KOPT-K1 (cell line): ENCODE data around the gene DENND1C.

ENCODE experiments used
- H3K27ac ChIP-seq: fragments of 200-600 bp; sonication (generic); 2 replicates; pipeline ENCODE4 v1.5.1; 2016; ENCODE audit warnings: antibody characterized with exemption, mild to moderate bottlenecking, low read depth, low read length; ENCODE audit not compliant: poor library complexity, severe bottlenecking
- H3K36me3 ChIP-seq: fragments of 200-600 bp; sonication (generic); 2 replicates; pipeline ENCODE4 v1.5.1; 2017; ENCODE audit warnings: antibody characterized with exemption, mild to moderate bottlenecking, low read length, moderate library complexity; ENCODE audit not compliant: insufficient read depth
- H3K9me3 ChIP-seq: fragments of 200-600 bp; sonication (generic); 2 replicates; pipeline ENCODE4 v1.5.1; 2017; ENCODE audit warnings: antibody characterized with exemption, low read length, mild to moderate bottlenecking; ENCODE audit not compliant: insufficient read depth, poor library complexity, severe bottlenecking

The DENND1C gene

DNA sequence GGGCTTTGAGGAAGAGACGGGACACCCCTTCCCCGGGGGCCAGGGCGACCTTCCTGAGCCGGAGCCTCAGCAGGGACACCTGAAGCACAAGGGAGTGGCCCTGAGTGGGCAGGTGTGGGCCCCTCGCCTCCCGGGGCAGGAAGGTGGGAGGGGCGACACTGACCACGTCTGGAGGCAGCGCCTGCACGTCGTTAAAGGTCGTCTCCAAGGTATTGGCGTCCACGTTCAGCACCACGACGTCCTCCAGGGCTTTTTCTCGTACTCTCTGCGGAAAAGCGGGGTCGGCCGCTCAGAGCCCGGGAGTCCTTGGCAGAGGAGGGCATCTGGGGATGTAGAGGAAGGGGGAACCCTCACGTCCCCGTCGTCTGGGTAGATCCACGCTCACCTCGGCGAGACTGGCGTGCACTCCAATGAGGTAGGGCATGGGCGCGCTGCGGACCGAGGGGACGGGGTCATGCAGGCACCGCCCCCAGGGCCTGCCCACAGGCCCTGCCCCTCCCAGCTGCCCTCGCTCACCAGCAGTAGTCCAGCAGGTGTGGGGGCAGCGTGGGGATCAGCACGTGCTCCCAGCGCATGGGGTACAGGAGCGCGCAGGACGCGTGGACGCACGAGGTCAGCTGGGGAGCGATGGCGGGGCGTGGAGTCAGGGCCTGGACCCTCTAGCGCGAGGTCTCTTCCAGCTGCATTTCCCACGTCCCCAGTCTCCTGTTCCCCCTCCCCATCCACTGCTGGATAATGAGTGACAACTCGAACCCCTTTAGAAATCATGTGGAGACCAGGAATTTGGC, 6.1 kb downstream of the DENND1C start:
- Histone ChIP-seq H3K27ac (no peak overlapping the region), H3K9me3 (peaks cover 4% of the 10 kb centered on the region), H3K36me3 (peaks cover 64% of the 10 kb centered on the region)

- H3K36me3 ChIP-seq, result peaks cover 72% of the 10 kb centered on the region
- H3K27ac ChIP-seq, result no peak overlapping the region
- H3K9me3 ChIP-seq, result peaks cover 4% of the 10 kb centered on the region
Measured at GRCh38 chr19:6473647-6474046, 7.9 kb downstream of the DENND1C start.

GRCh38 chr19:6472713-6473112, 8.9 kb downstream of the DENND1C start:
- no peak overlapping the region for H3K27ac ChIP-seq
- H3K36me3 ChIP-seq, result peaks cover 76% of the 10 kb centered on the region
- peaks cover 4% of the 10 kb centered on the region for H3K9me3 ChIP-seq

DNA sequence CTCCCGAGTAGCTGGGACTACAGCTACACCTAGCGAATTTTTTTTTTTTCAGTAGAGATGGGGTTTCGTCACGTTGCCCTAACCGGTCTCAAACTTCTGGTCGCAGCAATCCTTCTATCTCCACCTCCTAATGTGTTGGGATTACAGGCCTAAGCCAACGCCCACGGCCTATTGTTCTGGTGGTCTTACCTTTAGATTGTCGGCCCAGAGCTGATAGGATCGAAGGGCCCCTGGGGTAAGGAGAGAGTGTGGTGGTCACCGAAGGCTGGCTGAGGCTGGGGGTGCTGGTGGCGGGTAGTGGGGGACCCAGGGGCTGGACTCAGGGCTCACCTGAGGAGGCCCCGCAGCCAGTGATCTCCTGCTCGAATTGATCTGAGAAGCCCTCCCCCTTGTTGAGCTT, 10.5 kb downstream of the DENND1C start:
- Histone ChIP-seq H3K9me3 (no peaks in the 10 kb centered on the region), H3K27ac (no peak overlapping the region), H3K36me3 (peaks cover 70% of the 10 kb centered on the region)

- H3K36me3 ChIP-seq, result peaks cover 61% of the 10 kb centered on the region
- H3K9me3 ChIP-seq, result no peaks in the 10 kb centered on the region
- H3K27ac ChIP-seq, result no peak overlapping the region
Measured at GRCh38 chr19:6470173-6470572, 11.4 kb downstream of the DENND1C start.

- Histone ChIP-seq H3K9me3 (no peaks in the 10 kb centered on the region), H3K27ac (no peak overlapping the region), H3K36me3 (peaks cover 45% of the 10 kb centered on the region)
Measured at GRCh38 chr19:6467384-6467783, 14.2 kb downstream of the DENND1C start.

DNA sequence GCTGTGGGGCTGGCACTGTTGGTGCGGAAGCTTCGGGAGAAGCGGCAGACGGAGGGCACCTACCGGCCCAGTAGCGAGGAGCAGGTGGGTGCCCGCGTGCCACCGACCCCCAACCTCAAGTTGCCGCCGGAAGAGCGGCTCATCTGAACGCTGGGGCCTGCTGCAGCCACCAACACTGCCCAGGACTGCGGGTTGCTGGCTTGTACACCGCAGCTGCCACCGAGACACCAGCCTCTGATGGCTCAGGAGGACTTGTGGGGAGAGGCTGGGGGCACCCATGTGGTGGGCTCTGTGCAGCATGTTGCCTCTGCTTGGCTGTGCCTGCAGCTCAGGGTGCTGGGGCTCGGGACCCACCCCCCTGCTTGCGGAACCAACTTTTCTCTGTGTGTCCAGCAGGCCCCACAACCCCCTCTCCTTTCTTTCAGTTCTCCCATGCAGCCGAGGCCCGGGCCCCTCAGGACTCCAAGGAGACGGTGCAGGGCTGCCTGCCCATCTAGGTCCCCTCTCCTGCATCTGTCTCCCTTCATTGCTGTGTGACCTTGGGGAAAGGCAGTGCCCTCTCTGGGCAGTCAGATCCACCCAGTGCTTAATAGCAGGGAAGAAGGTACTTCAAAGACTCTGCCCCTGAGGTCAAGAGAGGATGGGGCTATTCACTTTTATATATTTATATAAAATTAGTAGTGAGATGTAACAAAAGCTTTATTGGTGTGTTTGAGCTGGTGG, 14.9 kb downstream of the DENND1C start:
- Histone ChIP-seq H3K9me3 (no peaks in the 10 kb centered on the region), H3K27ac (no peak overlapping the region), H3K36me3 (peaks cover 42% of the 10 kb centered on the region)

GRCh38 chr19:6465663-6466062, 15.9 kb downstream of the DENND1C start:
- no peaks in the 10 kb centered on the region for H3K9me3 ChIP-seq
- H3K27ac ChIP-seq, result no peak overlapping the region
- H3K36me3 ChIP-seq, result peaks cover 34% of the 10 kb centered on the region; the same call in 1 of the 2 replicates

GRCh38 chr19:6465006-6465405, 16.6 kb downstream of the DENND1C start:
- H3K9me3 ChIP-seq, result no peaks in the 10 kb centered on the region
- H3K27ac ChIP-seq, result no peak overlapping the region
- peaks cover 29% of the 10 kb centered on the region; the same call in 1 of the 2 replicates for H3K36me3 ChIP-seq

GRCh38 chr19:6464070-6464873, 17.3 kb downstream of the DENND1C start, which contains the start of gene CRB3:
TSS of gene CRB3 (plus strand) at chr19:6464271. CDS start at chr19:6464702, 431 bp downstream.
- no peaks in the 10 kb centered on the region for H3K9me3 ChIP-seq
- H3K36me3 ChIP-seq, result peaks cover 22% of the 10 kb centered on the region; the same call in 1 of the 2 replicates
- H3K27ac ChIP-seq, result no peak within 1 kb of the TSS

- Histone ChIP-seq H3K27ac (peak overlapping the region; percentile 76), H3K36me3 (peaks cover 10% of the 10 kb centered on the region; the same call in 1 of the 2 replicates), H3K9me3 (no peaks in the 10 kb centered on the region)
Measured at GRCh38 chr19:6460099-6460884, 21.3 kb downstream of the DENND1C start.

- H3K27ac ChIP-seq, result peak within 1 kb of the TSS; percentile 76
- H3K36me3 ChIP-seq, result peaks cover 18% of the 10 kb centered on the region
- H3K9me3 ChIP-seq, result peaks cover 6% of the 10 kb centered on the region
Measured at GRCh38 chr19:6459262-6460098, 22.1 kb downstream of the DENND1C start, which contains the start of gene SLC25A23. TSS of gene SLC25A23 (minus strand) at chr19:6459792. CDS start at chr19:6459628, 164 bp downstream.

DNA sequence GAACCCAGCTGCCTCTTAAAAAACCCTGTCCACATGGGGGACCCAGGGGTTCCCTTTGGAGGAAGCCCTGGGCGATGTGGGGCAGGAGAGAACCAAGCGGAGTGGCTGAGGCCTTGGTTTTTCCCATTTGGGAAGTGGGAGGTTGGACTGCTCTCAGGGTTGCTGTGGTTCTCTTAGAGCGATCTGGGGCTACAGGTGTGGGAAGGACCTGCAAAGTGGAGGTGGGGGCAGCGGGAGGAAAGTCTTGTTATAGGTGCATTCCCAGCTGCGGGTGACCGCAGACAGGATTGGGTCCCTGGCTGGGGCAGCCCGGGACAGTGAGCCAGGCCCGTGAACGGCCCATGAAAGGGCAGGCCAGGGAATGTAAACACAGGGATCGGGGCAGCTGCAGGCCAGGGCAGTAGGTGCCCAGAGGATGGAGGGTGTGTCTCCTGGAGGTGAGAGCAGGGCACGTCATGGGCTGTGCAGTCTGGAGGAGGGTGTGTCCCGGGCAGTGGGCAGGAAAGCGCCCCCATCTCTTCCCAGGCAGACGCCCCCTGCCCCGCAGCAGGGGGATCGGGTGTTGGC, 22.8 kb downstream of the DENND1C start:
- Histone ChIP-seq H3K9me3 (peaks cover 13% of the 10 kb centered on the region), H3K36me3 (peaks cover 25% of the 10 kb centered on the region), H3K27ac (peak overlapping the region; percentile 76)
